MCF 10A (cell line): ENCODE results near the gene TRPC3. TPM values are rescaled to one million over a fixed set of nuclear protein-coding genes. Genes with fewer than 3 reads are reported as not detected.

Source experiments
- BruUV-seq: library from RNA; stranded (reverse); fragments of 400-500 nt; replicated peaks from 2 replicates; lab custom pipeline; 2021; lab: Mats Ljungman, UMichigan
- CTCF ChIA-PET: fragments of 300-600 bp; sonication (Branson Sonifier 250); formaldehyde crosslinking; extraction: SDS; loops from one replicate; lab custom pipeline; 2021; ENCODE audit warnings: antibody characterized with exemption, inconsistent platforms; lab: Yijun Ruan, JAX
- POLR2A ChIA-PET: fragments of 300-600, 350-650 bp; sonication (Branson Sonifier 250); formaldehyde crosslinking; extraction: SDS; loops from one replicate; lab custom pipeline; 2020; ENCODE audit warnings: antibody characterized with exemption, inconsistent platforms; lab: Yijun Ruan, JAX
- DNase-seq: peaks from one replicate; pipeline ENCODE4 v3.0.0-alpha.2; 2018; ENCODE audit not compliant: unreplicated experiment
- H3K27ac Mint-ChIP-seq: one replicate; pipeline ENCODE4 v1.8.0; 2022; ENCODE audit warnings: mild to moderate bottlenecking, low read depth, mixed read lengths; ENCODE audit not compliant: unreplicated experiment
- H3K27me3 Mint-ChIP-seq: one replicate; pipeline ENCODE4 v1.8.0; 2022; ENCODE audit warnings: mixed read lengths; ENCODE audit not compliant: insufficient read depth, unreplicated experiment
- H3K36me3 Mint-ChIP-seq: one replicate; pipeline ENCODE4 v1.8.0; 2022; ENCODE audit warnings: mild to moderate bottlenecking, moderate library complexity, mixed read lengths; ENCODE audit not compliant: insufficient read depth, unreplicated experiment
- H3K4me1 Mint-ChIP-seq: one replicate; pipeline ENCODE4 v1.8.0; 2022; ENCODE audit warnings: mixed read lengths; ENCODE audit not compliant: insufficient read depth, unreplicated experiment
- H3K4me3 Mint-ChIP-seq: one replicate; pipeline ENCODE4 v1.8.0; 2022; ENCODE audit warnings: mild to moderate bottlenecking, moderate library complexity, mixed read lengths; ENCODE audit not compliant: unreplicated experiment
- H3K9me3 Mint-ChIP-seq: one replicate; pipeline ENCODE4 v1.8.0; 2022; ENCODE audit warnings: mixed read lengths; ENCODE audit not compliant: unreplicated experiment
- CTCF ChIP-seq: fragments of 200-600 bp; IDR thresholded peaks from one replicate; pipeline ENCODE4 v1.8.0; 2022; ENCODE audit warnings: antibody characterized with exemption, mild to moderate bottlenecking; ENCODE audit not compliant: unreplicated experiment
- intact Hi-C: fragments of 100-400 bp; cut with micrococcal nuclease; formaldehyde crosslinking; loops from 2 replicates; pipeline ENCODE4 v1.14.1; 2022
- total RNA-seq: library from RNA; stranded (reverse); gene quantifications from 2 replicates; pipeline ENCODE4 v1.2.3, GENCODE V29; 2022

The TRPC3 gene
- total RNA-seq, 1 experiment from 2014 or later, result not detected

GRCh38 chr4:121860121-121860520, 91.7 kb downstream of the TRPC3 start:
- CTCF ChIA-PET, result no interaction called here
- no peak for TF ChIP-seq CTCF
- intact Hi-C loops, result no loop called here
- Mint-ChIP-seq H3K27me3 (no peaks in the 10 kb centered on the region), H3K4me1 (no peaks in the 10 kb centered on the region), H3K36me3 (peaks cover 33% of the 10 kb centered on the region), H3K9me3 (no peaks in the 10 kb centered on the region), H3K4me3 (no peak overlapping the region), H3K27ac (no peak overlapping the region)
- no TSS peak for BruUV-seq
- POLR2A ChIA-PET, result no interaction called here
- DNase-seq, result no peak

- no TSS peak for BruUV-seq
- ChIA-PET POLR2A (no interaction called here), CTCF (no interaction called here)
- no peaks in the 10 kb centered on the region for H3K4me1 Mint-ChIP-seq
- no peak for TF ChIP-seq CTCF
- H3K27me3 Mint-ChIP-seq, result no peaks in the 10 kb centered on the region
- no peak overlapping the region for H3K4me3 Mint-ChIP-seq
- DNase-seq, result no peak
- H3K36me3 Mint-ChIP-seq, result peaks cover 48% of the 10 kb centered on the region
- H3K9me3 Mint-ChIP-seq, result no peaks in the 10 kb centered on the region
- H3K27ac Mint-ChIP-seq, result peak overlapping the region; percentile 21
- intact Hi-C loops, result no loop called here
These were observed 100.5 kb downstream of the TRPC3 start for GRCh38 chr4:121851354-121851753.

- Mint-ChIP-seq H3K4me1 (no peaks in the 10 kb centered on the region), H3K9me3 (no peaks in the 10 kb centered on the region), H3K4me3 (no peak overlapping the region), H3K27me3 (no peaks in the 10 kb centered on the region), H3K27ac (no peak overlapping the region), H3K36me3 (peaks cover 75% of the 10 kb centered on the region)
- ChIA-PET CTCF (no interaction called here), POLR2A (no interaction called here)
- intact Hi-C loops, result no loop called here
- TF ChIP-seq CTCF, result no peak
- DNase-seq, result no peak
- no TSS peak for BruUV-seq
These were observed 105.2 kb downstream of the TRPC3 start for GRCh38 chr4:121846662-121847061.

GRCh38 chr4:121842862-121843261, 109.0 kb downstream of the TRPC3 start:
- intact Hi-C loops, result no loop called here
- no peaks in the 10 kb centered on the region for H3K27me3 Mint-ChIP-seq
- no peaks in the 10 kb centered on the region for H3K4me1 Mint-ChIP-seq
- no peak overlapping the region for H3K4me3 Mint-ChIP-seq
- no peak for TF ChIP-seq CTCF
- no peaks in the 10 kb centered on the region for H3K9me3 Mint-ChIP-seq
- H3K36me3 Mint-ChIP-seq, result peaks cover 76% of the 10 kb centered on the region
- ChIA-PET CTCF (no interaction called here), POLR2A (no interaction called here)
- no TSS peak for BruUV-seq
- H3K27ac Mint-ChIP-seq, result no peak overlapping the region
- DNase-seq, result no peak
